Karpas-422 (cell line): Measurements from ENCODE around the gene IGFBP7. TPM values are rescaled to one million over a fixed set of nuclear protein-coding genes. Genes with fewer than 3 reads are reported as not detected.

Source experiments
- DNase-seq: peaks from one replicate; pipeline ENCODE4 v3.0.0-alpha.2; 2015
- H2AFZ ChIP-seq: fragments of 200-600 bp; sonication (generic); 2 replicates; pipeline ENCODE4 v1.6.1; 2014; ENCODE audit warnings: antibody characterized with exemption, low read length, mixed read lengths
- H3K27ac ChIP-seq: fragments of 200-600 bp; sonication (generic); 2 replicates; pipeline ENCODE4 v1.5.1; 2014; ENCODE audit warnings: mild to moderate bottlenecking, low read length, moderate library complexity
- H3K27me3 ChIP-seq: fragments of 200-600 bp; sonication (generic); 2 replicates; pipeline ENCODE4 v1.6.1; 2014; ENCODE audit warnings: low read length, mixed read lengths
- H3K36me3 ChIP-seq: fragments of 200-600 bp; sonication (generic); 2 replicates; pipeline ENCODE4 v1.6.1; 2014; ENCODE audit warnings: low read length, mixed read lengths; ENCODE audit not compliant: insufficient read depth
- H3K4me1 ChIP-seq: fragments of 200-600 bp; sonication (generic); 2 replicates; pipeline ENCODE4 v1.6.1; 2014; ENCODE audit warnings: mild to moderate bottlenecking, low read length, mixed read lengths
- H3K4me2 ChIP-seq: fragments of 200-600 bp; sonication (generic); 2 replicates; pipeline ENCODE4 v1.6.1; 2014; ENCODE audit warnings: low read length, low read depth, mild to moderate bottlenecking; ENCODE audit not compliant: poor library complexity, severe bottlenecking
- H3K4me3 ChIP-seq: fragments of 200-600 bp; sonication (generic); 2 replicates; pipeline ENCODE4 v1.5.1; 2014; ENCODE audit warnings: mild to moderate bottlenecking, antibody characterized with exemption, low read length, mixed read lengths
- H3K79me2 ChIP-seq: fragments of 200-600 bp; sonication (generic); 2 replicates; pipeline ENCODE4 v1.6.1; 2014; ENCODE audit warnings: mild to moderate bottlenecking, low read length, mixed read lengths
- H3K9ac ChIP-seq: fragments of 200-600 bp; sonication (generic); 2 replicates; pipeline ENCODE4 v1.6.0; 2014; ENCODE audit warnings: low read length
- H3K9me2 ChIP-seq: fragments of 200-600 bp; sonication (generic), shearing (Covaris generic); replicated peaks from 2 replicates; pipeline ENCODE4 v1.6.0; 2014; ENCODE audit warnings: mild to moderate bottlenecking, low read length, moderate library complexity; ENCODE audit not compliant: insufficient read depth
- H3K9me3 ChIP-seq: fragments of 300-700, 200-600 bp; sonication (generic); 2 replicates; pipeline ENCODE4 v1.6.1; 2014; ENCODE audit warnings: low read length, mixed read lengths
- H4K20me1 ChIP-seq: fragments of 200-600 bp; sonication (generic); 2 replicates; pipeline ENCODE4 v1.6.1; 2014; ENCODE audit warnings: mild to moderate bottlenecking, antibody characterized with exemption, low read length, low read depth; ENCODE audit not compliant: insufficient read depth
- total RNA-seq: library from RNA; depleted of rRNA; stranded (reverse); fragments of >200 nt; shearing (Covaris generic); gene quantifications from 2 replicates; pipeline ENCODE4 v1.2.3, GENCODE V29; 2014; ENCODE audit warnings: low replicate concordance

The IGFBP7 gene
- total RNA-seq, 1 experiment from 2014 or later = not detected

DNA sequence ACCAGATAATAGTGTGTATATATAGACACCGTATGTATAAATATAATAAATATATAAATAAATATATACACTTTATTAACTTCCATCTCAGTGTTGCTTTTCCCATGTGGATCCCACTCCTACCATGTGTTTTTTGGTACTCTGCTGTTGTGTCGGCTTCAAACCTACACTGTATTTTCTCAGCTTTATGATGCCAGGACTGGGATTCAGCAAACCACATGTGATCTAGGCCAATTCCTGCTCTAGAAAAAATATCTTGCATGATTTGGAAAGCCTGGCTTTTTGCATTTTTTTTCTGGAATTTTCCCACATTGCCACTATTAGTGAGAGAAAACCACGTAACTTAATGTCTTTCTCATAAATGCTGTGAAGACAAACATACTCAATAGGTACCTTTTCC lies 75.7 kb downstream of the IGFBP7 start:
- Histone ChIP-seq H3K9me2 (no peaks in the 10 kb centered on the region), H3K9me3 (no peaks in the 10 kb centered on the region), H3K27ac (no peak overlapping the region), H4K20me1 (no peaks in the 10 kb centered on the region), H3K36me3 (peaks cover 27% of the 10 kb centered on the region; the same call in 1 of the 2 replicates), H3K4me1 (no peaks in the 10 kb centered on the region), H3K27me3 (no peaks in the 10 kb centered on the region), H3K79me2 (no peaks in the 10 kb centered on the region), H3K4me3 (no peak overlapping the region), H3K4me2 (no peak overlapping the region), H2AFZ (no peak overlapping the region), H3K9ac (no peak overlapping the region)
- no peak for DNase-seq

DNA sequence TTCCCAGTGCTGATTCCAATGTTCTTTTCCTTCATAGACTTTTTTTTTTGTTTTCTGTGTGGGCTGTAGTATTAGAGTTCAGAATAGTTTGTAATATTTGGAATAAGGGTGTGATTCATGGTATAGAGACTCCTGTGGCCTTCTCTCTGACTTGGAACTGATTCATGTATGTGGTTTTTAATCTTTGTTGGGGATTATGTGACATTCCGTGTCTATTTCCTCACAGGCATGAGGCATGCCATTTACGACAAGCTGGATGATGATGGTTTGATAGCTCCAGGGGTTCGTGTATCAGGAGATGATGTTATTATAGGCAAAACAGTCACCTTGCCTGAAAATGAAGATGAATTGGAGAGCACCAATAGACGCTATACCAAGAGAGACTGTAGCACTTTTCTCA lies 87.1 kb downstream of the IGFBP7 start:
- peaks cover 69% of the 10 kb centered on the region for H3K36me3 ChIP-seq
- no peaks in the 10 kb centered on the region for H3K27me3 ChIP-seq
- H3K9me2 ChIP-seq = no peaks in the 10 kb centered on the region
- no peak overlapping the region for H2AFZ ChIP-seq
- H3K79me2 ChIP-seq = peaks cover 10% of the 10 kb centered on the region; the same call in 1 of the 2 replicates
- no peaks in the 10 kb centered on the region for H3K9me3 ChIP-seq
- DNase-seq = no peak
- H3K27ac ChIP-seq = no peak overlapping the region
- no peak overlapping the region for H3K4me3 ChIP-seq
- no peaks in the 10 kb centered on the region for H3K4me1 ChIP-seq
- 0 out of 2 replicates have a peak, but pooled peaks cover 4% of the 10 kb centered on the region for H4K20me1 ChIP-seq
- no peak overlapping the region for H3K9ac ChIP-seq
- no peak overlapping the region for H3K4me2 ChIP-seq

DNA sequence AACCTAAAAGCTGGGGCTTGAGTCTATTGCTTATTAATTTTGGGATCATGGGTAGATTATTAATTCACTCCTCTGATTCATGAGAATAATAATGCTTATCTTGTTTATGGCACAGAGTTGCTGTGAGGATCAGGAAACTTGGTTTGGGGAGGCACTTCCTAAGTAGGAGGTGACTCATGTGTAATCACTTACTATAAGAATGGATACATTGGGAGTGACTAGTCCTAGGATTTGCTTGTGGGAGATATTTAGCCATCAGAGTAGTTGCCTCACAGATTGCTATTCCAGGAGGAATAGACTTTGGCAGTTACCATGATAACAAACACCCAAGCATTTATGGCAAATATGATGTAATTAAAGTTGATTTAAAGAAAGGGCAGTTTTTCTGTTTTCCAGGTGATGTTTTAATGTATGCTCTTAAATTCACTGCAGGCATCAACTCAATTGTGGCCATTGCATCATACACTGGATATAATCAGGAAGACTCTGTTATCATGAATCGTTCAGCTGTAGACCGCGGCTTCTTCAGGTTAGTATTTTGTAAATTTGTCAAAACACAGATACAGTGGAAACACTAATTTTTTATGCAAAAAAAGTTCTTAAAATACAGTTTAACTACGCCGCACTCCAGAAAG lies 89.6 kb downstream of the IGFBP7 start:
- no peaks in the 10 kb centered on the region for H3K27me3 ChIP-seq
- H3K79me2 ChIP-seq = peaks cover 18% of the 10 kb centered on the region
- no peak overlapping the region for H2AFZ ChIP-seq
- H3K36me3 ChIP-seq = peaks cover 81% of the 10 kb centered on the region
- 0 out of 2 replicates have a peak, but pooled peaks cover 4% of the 10 kb centered on the region for H4K20me1 ChIP-seq
- DNase-seq = no peak
- H3K9ac ChIP-seq = no peak overlapping the region
- no peaks in the 10 kb centered on the region for H3K9me2 ChIP-seq
- no peaks in the 10 kb centered on the region for H3K9me3 ChIP-seq
- no peaks in the 10 kb centered on the region for H3K4me1 ChIP-seq
- no peak overlapping the region for H3K4me3 ChIP-seq
- no peak overlapping the region for H3K27ac ChIP-seq
- no peak overlapping the region for H3K4me2 ChIP-seq

- no peaks in the 10 kb centered on the region for H3K27me3 ChIP-seq
- peaks cover 74% of the 10 kb centered on the region for H3K36me3 ChIP-seq
- H3K4me3 ChIP-seq = no peak overlapping the region
Observed at GRCh38 chr4:57018980-57019379, 91.2 kb downstream of the IGFBP7 start.

DNA sequence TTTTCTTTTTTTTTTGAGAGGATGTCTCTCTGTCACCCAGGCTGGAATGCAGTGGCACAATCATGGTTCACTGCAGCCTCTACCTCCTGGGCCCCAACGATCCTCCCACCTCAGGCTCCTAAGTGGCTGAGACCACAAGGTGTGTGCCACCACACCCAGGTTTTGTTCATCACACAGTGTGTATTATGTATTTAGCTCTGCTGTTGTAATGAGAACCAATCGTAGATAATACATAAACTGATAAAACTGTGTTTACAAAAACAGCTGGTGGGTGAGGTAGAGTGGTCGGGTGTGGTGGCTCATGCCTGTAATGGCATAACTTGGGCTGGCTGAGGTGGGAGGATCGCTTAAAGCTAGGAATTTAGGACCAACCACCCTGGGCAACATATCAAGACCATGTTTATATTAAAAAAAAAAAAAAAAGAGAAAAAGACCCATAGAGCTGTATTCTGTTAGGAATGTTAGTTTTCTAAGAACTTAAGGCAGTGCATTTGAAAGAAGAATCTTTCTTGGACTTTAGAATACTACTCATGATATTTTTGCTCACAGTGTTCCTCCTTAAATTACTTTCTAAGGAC lies 96.6 kb downstream of the IGFBP7 start:
- H3K27me3 ChIP-seq = no peaks in the 10 kb centered on the region
- peaks cover 9% of the 10 kb centered on the region; the same call in 1 of the 2 replicates for H4K20me1 ChIP-seq
- H3K9ac ChIP-seq = no peak overlapping the region
- H2AFZ ChIP-seq = no peak overlapping the region
- H3K4me3 ChIP-seq = no peak overlapping the region
- H3K27ac ChIP-seq = no peak overlapping the region
- no peaks in the 10 kb centered on the region for H3K9me3 ChIP-seq
- no peak overlapping the region for H3K4me2 ChIP-seq
- no peaks in the 10 kb centered on the region for H3K4me1 ChIP-seq
- no peak for DNase-seq
- H3K79me2 ChIP-seq = peaks cover 25% of the 10 kb centered on the region
- H3K9me2 ChIP-seq = no peaks in the 10 kb centered on the region
- peaks cover 58% of the 10 kb centered on the region for H3K36me3 ChIP-seq

More at GRCh38 chr4:57018980-57019379, 91.2 kb downstream of the IGFBP7 start:
- DNase-seq = no peak
- H2AFZ ChIP-seq = no peak overlapping the region
- H3K9me2 ChIP-seq = no peaks in the 10 kb centered on the region
- no peak overlapping the region for H3K4me2 ChIP-seq
- H3K9me3 ChIP-seq = no peaks in the 10 kb centered on the region
- no peak overlapping the region for H3K9ac ChIP-seq
- no peak overlapping the region for H3K27ac ChIP-seq
- H4K20me1 ChIP-seq = 0 out of 2 replicates have a peak, but pooled peaks cover 4% of the 10 kb centered on the region
- peaks cover 18% of the 10 kb centered on the region for H3K79me2 ChIP-seq
- H3K4me1 ChIP-seq = no peaks in the 10 kb centered on the region

GRCh38 chr4:56999751-57000150 lies 110.4 kb downstream of the IGFBP7 start:
- Histone ChIP-seq H3K36me3 (peaks cover 72% of the 10 kb centered on the region), H4K20me1 (peaks cover 3% of the 10 kb centered on the region; the same call in 1 of the 2 replicates), H3K9me3 (no peaks in the 10 kb centered on the region)

DNA sequence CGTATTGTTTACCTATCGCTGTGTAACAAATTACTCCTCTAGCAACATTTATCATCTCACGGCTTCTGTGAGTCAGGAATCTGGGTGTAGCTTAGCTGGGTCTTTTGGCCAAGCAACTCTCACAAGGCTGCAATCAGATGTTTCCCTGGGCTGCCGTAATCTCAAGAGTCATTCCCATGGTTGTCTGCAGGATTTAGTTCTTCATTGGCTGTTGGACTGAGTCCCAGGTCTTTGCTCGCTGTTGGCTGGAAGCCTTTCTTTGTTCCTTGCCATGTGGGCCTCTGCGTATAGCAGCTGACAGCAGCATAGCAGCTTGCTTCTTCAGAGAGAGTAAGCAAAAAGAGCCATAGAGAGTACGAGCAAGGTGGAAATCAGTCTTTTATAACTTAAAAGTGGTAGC lies 114.7 kb downstream of the IGFBP7 start:
- H2AFZ ChIP-seq = no peak overlapping the region
- no peak overlapping the region for H3K27ac ChIP-seq
- no peaks in the 10 kb centered on the region for H3K4me1 ChIP-seq
- H3K9me3 ChIP-seq = no peaks in the 10 kb centered on the region
- no peak for DNase-seq
- peaks cover 72% of the 10 kb centered on the region for H3K79me2 ChIP-seq
- no peak overlapping the region for H3K9ac ChIP-seq
- H4K20me1 ChIP-seq = peaks cover 23% of the 10 kb centered on the region
- H3K4me2 ChIP-seq = no peak overlapping the region
- H3K9me2 ChIP-seq = no peaks in the 10 kb centered on the region
- H3K36me3 ChIP-seq = peaks cover 71% of the 10 kb centered on the region
- H3K4me3 ChIP-seq = no peak overlapping the region
- H3K27me3 ChIP-seq = no peaks in the 10 kb centered on the region

More at GRCh38 chr4:56999751-57000150, 110.4 kb downstream of the IGFBP7 start:
- Histone ChIP-seq H3K4me2 (no peak overlapping the region), H2AFZ (no peak overlapping the region), H3K79me2 (peaks cover 49% of the 10 kb centered on the region), H3K27ac (no peak overlapping the region), H3K27me3 (no peaks in the 10 kb centered on the region), H3K4me3 (no peak overlapping the region), H3K4me1 (no peaks in the 10 kb centered on the region), H3K9ac (no peak overlapping the region), H3K9me2 (no peaks in the 10 kb centered on the region)
- DNase-seq = no peak

GRCh38 chr4:56990109-56990905 lies 119.9 kb downstream of the IGFBP7 start:
- H3K4me3 ChIP-seq = no peak overlapping the region
- H3K27ac ChIP-seq = no peak overlapping the region
- no peaks in the 10 kb centered on the region for H3K27me3 ChIP-seq
- peaks cover 95% of the 10 kb centered on the region for H3K79me2 ChIP-seq
- no peaks in the 10 kb centered on the region for H3K9me2 ChIP-seq
- no peak overlapping the region for H3K9ac ChIP-seq
- peaks cover 71% of the 10 kb centered on the region for H3K36me3 ChIP-seq
- peaks cover 53% of the 10 kb centered on the region for H4K20me1 ChIP-seq
- H2AFZ ChIP-seq = no peak overlapping the region
- no peaks in the 10 kb centered on the region for H3K4me1 ChIP-seq
- no peak overlapping the region for H3K4me2 ChIP-seq
- no peaks in the 10 kb centered on the region for H3K9me3 ChIP-seq
- DNase-seq = no peak
